ENCODE measurements around the gene PLCD3. TPM values are rescaled to one million over a fixed set of nuclear protein-coding genes. Genes with fewer than 3 reads are reported as not detected.

PLCD3 gene
- total RNA-seq, 1 donor from 2014 or later, result 35.3 TPM

DNA sequence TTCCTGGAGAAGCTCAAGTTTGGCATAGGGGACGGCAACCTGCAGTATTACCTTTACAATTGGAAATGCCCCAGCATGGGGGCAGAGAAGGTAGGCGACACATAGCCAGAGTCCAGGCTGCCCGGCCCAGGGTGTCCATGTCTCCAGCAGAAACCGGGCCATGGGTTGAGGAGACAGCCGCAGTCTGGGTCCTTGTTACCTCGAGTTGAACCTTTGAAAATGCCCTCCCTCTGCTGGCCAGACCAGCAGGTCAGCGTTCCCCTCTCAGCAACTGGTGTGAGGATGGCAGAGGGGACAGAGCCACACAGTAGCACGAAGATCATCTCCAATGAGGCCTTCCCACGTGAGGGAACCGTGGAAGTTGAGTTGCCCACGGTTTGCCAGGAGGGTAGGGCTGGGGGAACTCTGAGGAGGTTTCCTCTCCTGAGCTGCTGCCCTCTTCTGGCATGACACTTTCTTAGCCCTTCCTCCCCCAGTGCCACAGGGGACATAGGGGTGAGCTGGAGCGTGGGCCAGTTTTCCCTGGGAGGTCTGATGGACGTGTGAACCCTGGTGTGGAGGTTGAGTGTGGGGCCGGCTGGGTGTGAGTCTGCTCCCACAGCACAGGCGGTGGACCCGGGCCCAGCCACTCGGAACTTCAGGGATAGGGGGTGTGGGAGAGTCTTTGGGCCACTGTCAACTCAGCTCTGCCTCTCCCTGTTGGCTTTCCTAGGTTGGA is 27.2 kb downstream of the PLCD3 start:
- no peak for DNase-seq (ENCODE audit: extremely low read depth, low read depth, low spot score)

DNA sequence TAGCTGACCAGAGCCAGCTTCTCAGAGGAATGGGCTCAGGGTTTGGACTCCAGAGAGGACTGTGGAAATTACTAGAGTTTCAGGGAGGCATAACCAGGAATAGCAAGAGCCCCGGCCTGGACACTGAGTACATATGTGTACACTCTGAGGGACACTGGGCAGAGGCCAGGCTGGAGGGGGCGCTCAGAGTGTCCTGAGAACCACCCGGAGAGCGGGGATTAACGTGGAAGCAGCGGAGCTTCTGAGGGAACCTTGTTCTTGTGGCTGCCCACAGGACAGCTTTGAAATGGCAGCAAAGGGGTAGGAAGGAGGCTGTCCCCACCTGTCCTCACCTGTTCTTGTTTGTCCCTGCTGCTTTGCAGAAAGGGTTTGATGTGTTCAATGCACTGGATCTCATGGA is 27.8 kb downstream of the PLCD3 start:
- DNase-seq (ENCODE audit: extremely low read depth, low read depth, low spot score), result no peak

DNA sequence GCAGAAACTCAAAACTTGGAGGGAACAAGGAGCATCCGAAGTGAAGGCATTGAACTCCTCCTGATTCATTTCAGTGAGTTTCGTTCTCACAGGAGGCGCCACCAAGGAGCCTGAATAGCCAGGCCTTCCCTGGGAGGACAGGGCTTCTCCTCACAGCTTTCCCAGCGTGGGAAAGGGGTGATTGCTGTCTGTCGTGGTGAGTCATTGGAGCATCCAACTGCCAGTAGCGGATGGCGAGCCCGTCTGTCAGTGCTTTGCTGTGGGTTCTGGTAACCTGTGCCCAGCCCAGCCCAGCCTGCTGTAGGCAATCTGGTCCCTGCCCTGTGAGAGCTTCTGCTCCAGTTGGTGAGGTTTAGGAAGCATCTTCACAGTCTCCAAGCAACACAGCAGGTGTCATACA is 28.3 kb downstream of the PLCD3 start:
- DNase-seq (ENCODE audit: extremely low read depth, low read depth, low spot score), result no peak

DNA sequence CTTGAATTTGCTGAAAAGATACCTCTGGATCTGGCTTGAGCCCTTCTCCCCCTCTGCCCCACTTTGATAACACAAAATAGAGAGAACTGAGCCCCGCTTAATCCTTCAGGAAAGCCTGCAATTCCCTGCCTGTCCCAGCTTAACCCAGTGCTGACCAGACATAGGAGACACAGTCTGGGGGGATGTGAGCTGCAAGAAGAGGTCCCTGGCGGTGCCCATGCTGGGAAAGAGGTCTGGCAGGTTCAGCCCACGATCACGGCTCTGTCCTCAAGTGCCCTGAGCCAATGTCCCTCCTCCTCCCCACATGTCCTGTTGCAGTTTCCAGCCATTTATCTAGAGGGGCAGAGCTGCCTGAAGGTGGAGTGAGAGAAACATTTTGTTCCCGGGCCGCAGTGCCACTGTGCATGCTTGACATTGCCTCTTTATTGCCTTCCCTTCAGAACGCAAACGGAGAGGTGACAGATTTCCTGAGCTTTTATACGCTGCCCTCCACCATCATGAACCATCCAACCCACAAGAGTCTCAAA is 29.0 kb downstream of the PLCD3 start:
- no peak for DNase-seq (ENCODE audit: extremely low read depth, low read depth, low spot score)

DNA sequence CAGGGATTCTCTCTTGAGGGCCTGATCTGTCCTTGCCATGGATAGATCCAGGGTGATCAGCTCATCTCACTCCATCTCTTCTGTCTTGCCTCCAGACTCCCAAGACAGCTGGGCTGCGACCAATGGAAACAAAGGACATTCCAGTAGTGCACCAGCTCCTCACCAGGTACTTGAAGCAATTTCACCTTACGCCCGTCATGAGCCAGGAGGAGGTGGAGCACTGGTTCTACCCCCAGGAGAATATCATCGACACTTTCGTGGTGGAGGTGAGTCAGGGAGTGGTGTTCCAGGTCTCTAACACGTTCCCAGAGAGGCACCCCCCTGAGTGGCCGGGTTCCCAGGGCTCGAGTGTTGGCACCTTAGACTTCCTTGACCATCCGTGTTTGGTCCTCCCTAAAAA is 29.5 kb downstream of the PLCD3 start:
- DNase-seq (ENCODE audit: extremely low read depth, low read depth, low spot score), result no peak

DNA sequence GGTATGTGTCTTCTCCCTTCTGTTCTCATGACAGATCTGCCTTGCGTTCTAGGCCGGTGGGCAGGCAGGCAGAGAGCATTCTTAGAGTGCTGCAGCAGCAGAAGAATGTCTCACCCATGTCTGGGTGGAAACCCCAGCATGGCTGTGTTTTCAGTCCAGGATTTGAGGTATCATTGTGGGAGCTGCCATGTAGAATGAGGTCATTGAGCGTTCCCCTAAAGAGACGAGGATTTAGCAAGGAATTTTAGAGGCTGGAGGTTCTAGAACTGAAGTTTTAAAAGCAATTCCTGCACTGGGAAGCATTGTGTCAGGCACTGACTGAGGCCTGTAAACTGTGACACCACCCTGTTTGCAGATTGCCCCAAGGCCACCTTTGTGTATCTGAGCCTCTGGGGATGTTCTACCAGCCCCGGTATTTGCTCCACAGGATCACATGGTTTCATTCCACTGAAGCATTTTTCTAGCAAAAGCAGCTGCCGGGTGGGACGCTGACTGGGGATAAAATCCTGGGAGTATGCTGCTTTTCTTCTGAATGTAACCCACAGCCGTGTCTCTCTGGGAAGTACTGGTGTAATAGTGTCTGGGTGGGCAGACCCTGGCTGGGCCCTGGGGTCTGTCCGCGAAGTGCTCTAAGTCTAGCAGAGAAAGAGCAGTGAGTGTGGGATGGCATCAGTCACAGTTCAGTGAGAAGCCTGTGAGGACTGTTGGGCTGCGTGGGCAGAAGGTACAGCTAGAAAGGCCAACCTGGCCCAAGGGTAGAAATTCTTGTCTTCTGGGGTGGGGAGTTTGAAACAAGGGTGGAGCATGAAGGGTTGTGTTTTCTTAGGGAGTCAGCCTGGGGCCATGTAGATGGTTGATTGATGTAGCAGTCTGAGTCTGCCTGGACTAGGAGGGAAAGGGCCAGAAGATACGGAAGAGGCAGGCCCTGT is 30.2 kb downstream of the PLCD3 start:
- no peak for DNase-seq (ENCODE audit: extremely low read depth, low read depth, low spot score)

DNA sequence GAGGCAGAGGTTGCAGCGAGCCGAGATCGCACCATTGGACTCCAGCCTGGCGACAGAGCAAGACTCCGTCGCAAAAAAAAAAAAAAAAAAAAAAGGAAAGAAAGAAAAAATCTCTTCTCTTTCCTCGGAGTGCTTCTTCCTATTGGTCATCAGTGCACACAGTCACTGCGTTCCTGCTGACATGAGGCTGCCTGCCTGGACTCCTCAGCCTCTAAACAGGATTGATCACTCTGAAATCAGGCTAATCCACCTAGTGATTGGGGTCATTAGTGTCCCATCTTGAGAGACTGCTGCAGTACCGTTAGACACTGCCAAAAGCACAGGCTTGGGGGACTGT is 30.8 kb downstream of the PLCD3 start:
- DNase-seq (ENCODE audit: extremely low read depth, low read depth, low spot score), result no peak

DNA sequence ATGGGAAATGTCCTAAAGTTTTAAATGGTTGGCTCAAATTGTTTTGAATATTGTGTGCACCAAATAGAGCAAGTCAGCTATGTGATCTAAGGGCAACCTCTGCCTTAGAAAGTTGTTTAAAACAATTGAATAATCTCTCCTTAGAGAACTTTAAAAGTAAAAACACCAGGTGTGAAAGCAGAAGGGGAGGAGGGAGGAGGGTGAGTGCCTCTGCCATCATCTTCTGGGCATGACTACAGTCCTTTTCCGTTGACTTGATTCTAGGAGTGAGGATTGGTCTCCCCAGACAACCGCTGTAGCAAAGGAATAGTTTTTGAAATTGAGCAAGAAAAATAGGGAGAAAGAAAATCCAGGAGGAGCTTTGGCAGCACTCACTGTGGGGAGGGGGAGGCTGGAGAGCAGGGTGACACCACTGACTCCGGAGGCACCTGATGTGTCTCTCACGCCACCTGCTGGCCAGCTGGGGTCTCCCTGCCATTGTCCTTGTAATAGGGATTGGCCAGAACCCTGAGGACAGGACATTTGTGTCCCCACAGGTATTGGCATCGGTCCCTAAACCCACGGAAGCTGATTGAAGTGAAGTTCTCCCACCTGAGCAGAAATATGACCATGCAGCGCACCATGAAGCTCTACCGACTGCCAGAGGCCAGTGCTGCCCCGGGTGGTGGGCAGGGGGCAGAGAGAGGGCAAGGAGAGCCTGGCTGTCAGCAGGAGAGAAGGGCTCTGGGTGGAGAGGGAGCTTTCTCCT is 33.3 kb downstream of the PLCD3 start:
- DNase-seq (ENCODE audit: extremely low read depth, low read depth, low spot score), result no peak

DNA sequence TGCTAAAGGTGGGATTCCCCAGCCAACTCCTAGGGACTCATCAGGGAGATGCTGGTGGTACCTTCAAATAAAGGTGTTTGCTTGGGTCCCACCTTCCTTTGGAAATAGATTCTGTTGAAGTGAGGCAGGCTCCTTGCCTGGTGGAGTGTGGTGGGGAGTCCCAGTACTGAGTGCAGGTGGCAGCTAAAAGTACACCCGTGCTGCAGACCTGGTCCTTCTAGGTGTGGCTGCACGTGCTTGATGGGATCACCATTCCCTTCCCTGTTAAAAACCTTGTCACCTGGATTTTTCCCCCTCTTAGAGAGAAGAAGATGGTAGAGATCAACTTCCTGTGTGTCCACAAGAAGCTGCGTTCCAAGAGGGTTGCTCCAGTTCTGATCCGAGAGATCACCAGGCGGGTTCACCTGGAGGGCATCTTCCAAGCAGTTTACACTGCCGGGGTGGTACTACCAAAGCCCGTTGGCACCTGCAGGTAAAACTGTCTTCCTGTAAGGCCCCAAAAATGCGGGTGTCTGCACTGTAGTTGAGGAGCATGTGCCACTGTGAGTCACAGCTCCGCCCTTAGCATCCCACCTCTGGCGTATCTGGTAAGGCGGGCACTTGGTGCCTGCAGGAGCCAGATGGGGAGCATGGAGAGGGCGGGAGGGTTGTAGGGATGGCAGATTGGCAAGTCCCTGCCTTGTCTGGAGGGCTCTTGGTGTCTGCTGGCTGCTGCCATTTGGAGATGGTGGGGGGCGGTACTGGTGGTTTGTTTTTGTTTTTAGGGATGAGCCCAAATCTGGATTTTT is 34.0 kb downstream of the PLCD3 start:
- DNase-seq (ENCODE audit: extremely low read depth, low read depth, low spot score), result no peak

DNA sequence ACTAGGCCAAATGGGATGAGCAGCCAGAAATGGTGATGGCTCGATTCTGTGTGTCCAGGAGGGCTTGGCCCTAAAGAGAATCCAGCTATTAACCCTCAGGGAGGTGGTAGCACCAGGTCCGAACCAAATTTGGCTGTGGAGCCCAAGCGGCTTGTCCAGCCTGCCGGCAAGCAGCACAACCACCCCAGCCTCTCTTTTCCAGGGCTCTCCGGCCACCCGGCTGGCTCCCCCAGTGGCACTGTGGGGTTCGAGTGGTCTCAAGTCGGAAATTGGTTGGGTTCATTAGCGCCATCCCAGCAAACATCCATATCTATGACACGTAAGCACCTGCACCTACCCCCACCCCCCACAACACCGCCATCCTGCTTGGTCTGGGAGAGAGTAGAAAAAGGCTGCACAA is 35.4 kb downstream of the PLCD3 start:
- no peak for DNase-seq (ENCODE audit: extremely low read depth, low read depth, low spot score)

DNA sequence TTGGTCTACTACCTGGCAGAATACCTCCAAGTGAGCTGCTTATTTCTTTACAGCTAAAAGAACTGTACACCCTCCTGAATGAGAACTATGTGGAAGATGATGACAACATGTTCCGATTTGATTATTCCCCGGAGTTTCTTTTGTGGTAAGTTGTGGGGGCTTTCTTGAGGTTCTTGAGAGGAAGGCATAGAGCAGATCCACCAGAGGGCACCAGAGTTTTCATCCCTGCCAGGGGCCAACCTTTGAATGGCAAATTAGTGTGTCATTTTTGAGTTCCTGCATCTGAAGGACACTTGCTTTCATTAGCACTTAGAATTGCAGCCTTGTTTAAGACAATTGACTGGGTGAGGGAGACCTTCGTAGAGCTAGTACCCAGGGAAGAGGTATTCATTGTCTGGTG is 36.2 kb downstream of the PLCD3 start:
- no peak for DNase-seq (ENCODE audit: extremely low read depth, low read depth, low spot score)

DNA sequence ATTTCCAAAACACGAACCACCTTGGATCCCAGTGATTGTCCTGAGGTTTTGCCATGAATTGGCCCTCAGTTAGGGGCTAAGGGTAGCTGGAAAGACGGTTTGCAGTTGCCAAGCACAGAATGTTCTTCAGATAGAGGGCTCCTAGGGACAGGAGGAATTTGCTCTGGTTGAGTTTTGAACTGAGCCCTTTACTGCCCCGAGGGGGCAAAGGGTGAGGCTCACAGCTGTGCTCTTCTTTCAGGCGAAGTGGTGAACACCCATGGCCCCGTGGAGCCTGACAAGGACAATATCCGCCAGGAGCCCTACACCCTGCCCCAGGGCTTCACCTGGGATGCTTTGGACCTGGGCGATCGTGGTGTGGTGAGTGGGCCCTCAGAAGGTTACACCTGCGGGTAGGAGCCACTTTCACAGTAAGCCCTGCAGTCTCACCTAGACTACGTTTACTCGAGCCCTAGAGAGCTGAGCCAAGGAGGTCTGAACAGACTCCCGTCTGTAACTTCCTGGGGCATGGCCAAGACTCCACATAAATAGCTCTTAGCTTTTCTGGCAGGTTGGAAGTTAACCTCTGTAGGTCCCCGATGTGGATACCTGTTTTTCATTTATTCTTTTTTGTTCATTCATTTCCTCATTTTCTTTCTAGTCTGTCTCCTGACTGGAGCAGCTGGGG is 38.7 kb downstream of the PLCD3 start:
- no peak for DNase-seq (ENCODE audit: extremely low read depth, low read depth, low spot score)

DNA sequence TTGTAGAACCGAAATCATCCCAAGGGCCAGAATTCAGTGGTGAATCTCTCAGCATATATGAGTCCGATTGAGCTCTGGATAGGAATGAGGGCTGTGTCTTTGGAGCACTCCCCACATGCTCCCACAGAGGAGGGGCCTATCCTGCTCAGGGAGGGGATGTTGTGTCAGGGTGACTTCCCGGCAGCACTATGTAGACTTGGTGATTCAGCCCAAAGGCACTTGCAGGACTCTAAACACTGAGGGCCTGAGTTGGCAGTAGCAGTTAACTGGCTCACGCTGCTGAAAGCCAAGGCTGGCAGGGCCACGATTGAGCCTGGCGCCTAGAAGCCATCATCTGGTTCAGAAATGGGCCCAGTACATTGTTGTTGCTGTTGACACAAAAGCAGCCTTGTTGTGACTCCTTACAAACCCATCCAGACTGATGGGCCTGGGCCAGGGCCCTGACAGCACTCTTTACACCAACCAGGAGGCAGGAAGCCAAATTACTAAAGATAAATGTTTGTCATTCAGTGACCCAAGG is 39.3 kb downstream of the PLCD3 start:
- DNase-seq (ENCODE audit: extremely low read depth, low read depth, low spot score), result peak; percentile 78

DNA sequence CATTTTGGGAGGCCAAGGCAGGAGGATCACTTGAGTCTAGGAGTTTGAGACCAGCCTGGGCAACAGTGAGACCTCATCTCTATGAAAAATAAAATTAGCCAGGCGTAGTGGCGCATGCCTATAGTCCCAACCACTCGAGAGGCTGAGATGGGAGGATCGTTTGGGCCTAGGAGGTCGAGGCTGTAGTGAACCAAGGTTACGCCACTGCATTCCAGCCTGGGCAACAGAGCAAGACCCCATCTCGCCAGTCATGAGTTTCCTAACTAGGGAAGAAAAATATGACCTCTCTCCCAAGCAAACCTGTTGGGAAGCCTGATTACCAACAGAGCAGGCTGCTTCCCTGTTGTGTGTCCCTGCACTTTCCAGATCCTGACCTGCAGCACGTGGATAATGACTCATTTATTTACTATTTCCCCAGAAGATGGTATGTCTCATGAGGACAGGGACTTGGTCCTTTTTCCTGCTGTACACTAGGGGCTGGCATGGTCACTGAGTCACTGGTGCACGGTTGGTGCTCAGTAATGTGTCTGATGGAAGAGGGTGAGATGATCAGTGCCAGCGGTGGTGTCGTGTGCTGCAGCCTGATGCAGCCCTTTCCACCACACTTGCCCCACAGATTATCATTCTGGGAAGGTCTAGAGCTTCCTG is 40.4 kb downstream of the PLCD3 start:
- no peak for DNase-seq (ENCODE audit: extremely low read depth, low read depth, low spot score)

DNA sequence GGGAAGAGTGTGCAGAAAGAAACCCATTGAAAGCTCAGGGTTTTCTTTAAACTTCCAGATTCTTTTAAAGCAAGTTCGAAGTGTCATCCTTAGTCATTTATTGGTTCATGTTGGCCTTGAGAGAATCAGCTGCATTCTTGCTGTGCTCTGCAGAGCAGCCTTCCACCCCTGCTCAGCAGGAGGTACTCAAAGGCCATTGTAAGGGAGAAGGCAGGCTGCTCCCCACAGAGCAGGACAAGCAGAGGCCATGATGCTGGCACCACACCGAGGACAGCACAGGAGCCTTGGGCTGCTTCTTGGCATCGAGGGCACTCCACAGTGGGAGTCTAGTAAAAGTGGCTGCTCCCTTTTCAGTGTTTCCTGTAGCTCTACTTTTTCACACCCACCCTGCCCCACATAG is 41.6 kb downstream of the PLCD3 start:
- no peak for DNase-seq (ENCODE audit: extremely low read depth, low read depth, low spot score)

DNA sequence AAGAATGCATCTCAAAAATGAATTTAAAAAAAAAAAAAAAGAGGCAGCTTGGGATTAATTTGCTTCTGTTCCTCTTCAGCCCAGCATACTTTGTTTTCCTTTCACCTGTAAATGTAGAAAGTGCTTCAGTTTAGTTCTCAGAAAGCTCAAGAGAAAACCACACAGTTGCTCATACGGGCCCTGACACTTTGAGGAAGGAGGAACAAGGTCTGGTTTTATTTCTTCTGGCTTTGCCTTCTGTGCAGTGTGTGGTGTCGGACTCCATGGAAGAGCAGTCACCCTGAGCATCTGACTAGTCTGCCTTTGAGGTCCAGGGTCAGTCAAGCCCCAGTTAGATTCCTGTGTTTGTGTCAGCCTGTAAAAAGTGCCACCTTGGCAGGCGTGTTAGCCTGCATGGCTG is 43.6 kb downstream of the PLCD3 start:
- no peak for DNase-seq (ENCODE audit: extremely low read depth, low read depth, low spot score)

DNA sequence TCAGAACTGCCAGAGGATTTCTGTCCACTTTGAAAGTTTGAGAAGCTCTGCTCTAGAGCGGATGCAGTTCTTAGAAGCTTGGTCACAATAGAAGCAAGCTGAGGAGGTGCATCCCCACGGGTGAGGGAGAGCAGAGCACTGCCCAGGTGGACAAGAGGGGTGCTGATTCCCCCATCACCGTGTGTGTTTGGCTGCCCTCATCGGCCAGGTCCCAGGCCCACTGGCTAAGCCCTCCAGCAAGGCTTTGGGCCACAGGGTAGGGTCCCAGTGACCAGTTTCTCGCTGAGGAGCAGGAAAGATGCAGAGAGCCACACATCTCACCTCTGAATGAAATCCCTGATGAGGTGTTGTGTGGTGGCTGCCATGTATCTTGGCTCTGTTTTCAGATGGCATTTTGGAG is 44.3 kb downstream of the PLCD3 start:
- no peak for DNase-seq (ENCODE audit: extremely low read depth, low read depth, low spot score)

DNA sequence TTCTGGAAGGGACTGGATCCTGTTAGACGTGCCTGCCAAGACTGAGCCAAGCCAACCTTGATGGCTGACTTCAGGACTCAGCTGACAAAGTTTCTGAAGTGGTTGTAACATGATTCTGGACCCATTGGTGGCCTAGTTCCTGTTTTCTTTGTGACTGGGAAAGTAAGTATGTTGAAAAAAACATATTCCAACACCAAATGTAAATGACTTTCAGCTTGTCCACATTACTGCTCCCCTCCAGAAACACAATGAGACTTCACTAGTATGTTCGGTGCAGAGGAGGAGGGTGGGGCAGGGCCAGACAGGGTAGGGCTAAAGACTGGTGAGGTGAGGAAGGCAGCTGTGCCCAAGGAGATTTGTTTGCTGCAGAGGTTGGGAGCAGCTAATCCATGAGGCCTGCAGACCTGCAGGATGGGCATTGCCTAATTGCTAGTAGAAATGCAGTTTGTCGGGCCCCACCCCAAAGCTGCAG is 44.8 kb downstream of the PLCD3 start:
- DNase-seq (ENCODE audit: extremely low read depth, low read depth, low spot score), result no peak

DNA sequence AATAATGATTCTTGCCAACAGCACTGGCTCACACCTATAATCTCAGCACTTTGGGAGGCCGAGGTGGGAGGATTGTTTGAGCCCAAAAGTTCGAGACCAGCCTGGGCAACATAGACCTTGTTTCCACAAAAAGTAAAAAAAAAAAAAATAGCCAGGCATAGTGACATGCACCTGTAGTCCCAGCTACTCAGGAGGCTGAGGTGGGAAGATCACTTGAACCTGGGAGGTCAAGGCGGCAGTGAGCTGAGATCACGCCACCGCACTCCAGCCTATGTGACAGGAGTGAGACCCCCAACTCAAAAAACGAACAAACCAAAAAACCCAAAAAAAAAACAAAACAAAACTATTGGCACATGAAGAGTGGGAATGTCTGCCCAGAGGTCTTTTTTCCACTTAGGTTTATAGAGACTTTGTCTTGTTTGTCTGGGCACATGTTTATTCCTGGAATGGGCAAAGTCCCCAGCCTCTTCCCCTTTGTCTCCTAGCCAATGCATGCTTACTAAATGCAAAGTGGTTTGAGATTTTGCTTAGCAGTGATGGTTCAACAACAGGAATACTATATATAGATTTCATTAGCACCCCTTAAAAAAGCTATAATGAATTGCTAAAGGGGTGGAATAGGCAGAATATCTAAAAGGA is 45.3 kb downstream of the PLCD3 start:
- no peak for DNase-seq (ENCODE audit: extremely low read depth, low read depth, low spot score)

Data from glomerular endothelial cell (primary cell).